NOMO-1 treated with dmso at 0.1 percent for 144 hours (cell line): ENCODE results near the gene ERVH48-1.
"Not testable (repeated sequence)": the region's sequence is repeated elsewhere in the genome, so short reads cannot be mapped to it uniquely, and the experiment has no call there.

Experiments used
- DNase-seq: peaks from one replicate; lab custom pipeline; 2025; ENCODE audit not compliant: unreplicated experiment; lab: John Stamatoyannopoulos, UW

The ERVH48-1 gene

GRCh38 chr21:42908484-42908883 is 16.9 kb downstream of the ERVH48-1 start:
- DNase-seq: not testable (repeated sequence)

- DNase-seq: no peak
These were observed 19.2 kb downstream of the ERVH48-1 start for GRCh38 chr21:42906233-42906632.

- DNase-seq: no peak
These were observed 20.2 kb downstream of the ERVH48-1 start for GRCh38 chr21:42905195-42905594.

- no peak for DNase-seq
These were observed 21.6 kb downstream of the ERVH48-1 start for GRCh38 chr21:42903817-42904216.

GRCh38 chr21:42900446-42900845 is 25.0 kb downstream of the ERVH48-1 start:
- no peak for DNase-seq

GRCh38 chr21:42892931-42893755 is 32.3 kb downstream of the ERVH48-1 start, which contains the start of gene NDUFV3:
Gene NDUFV3 (plus strand): TSS chr21:42893309. CDS start chr21:42893334, 25 bp downstream.
- DNase-seq: peak; percentile 95

- DNase-seq: no peak
These were observed 32.9 kb downstream of the ERVH48-1 start for GRCh38 chr21:42892582-42892930.

- DNase-seq: no peak
These were observed 38.1 kb downstream of the ERVH48-1 start for GRCh38 chr21:42887326-42887725.

GRCh38 chr21:42883921-42884320 is 41.5 kb downstream of the ERVH48-1 start:
- DNase-seq: no peak

GRCh38 chr21:42880352-42880751 is 45.1 kb downstream of the ERVH48-1 start:
- DNase-seq: no peak

GRCh38 chr21:42878993-42879787 is 46.2 kb downstream of the ERVH48-1 start, which contains the start of gene WDR4:
Gene WDR4 (minus strand): TSS chr21:42879539. CDS start chr21:42879495, 44 bp downstream.
- peak; percentile 92 for DNase-seq

- DNase-seq: no peak
These were observed 46.8 kb downstream of the ERVH48-1 start for GRCh38 chr21:42878678-42878992.

GRCh38 chr21:42875811-42876210 is 49.6 kb downstream of the ERVH48-1 start:
- not testable (repeated sequence) for DNase-seq

- no peak for DNase-seq
These were observed 52.3 kb downstream of the ERVH48-1 start for GRCh38 chr21:42873096-42873495.

- DNase-seq: no peak
These were observed 57.2 kb downstream of the ERVH48-1 start for GRCh38 chr21:42868196-42868595.
